DOHH2 (cell line): Measurements from ENCODE around the gene MOB1A.
A peak's percentile ranks its signal among the peaks of the same experiment; 100 is the strongest.

ENCODE experiments used
- H3F3A ChIP-seq: fragments of 200-600 bp; sonication (generic), shearing (Covaris generic); 2 replicates; pipeline ENCODE4 v1.6.0; 2016; ENCODE audit warnings: antibody characterized with exemption, mild to moderate bottlenecking; ENCODE audit not compliant: control insufficient read depth, insufficient read depth
- H3K27ac ChIP-seq: fragments of 200-600 bp; sonication (generic); 2 replicates; pipeline ENCODE4 v1.5.1; 2014; ENCODE audit warnings: low read depth, mild to moderate bottlenecking, low read length, moderate library complexity
- H3K27me3 ChIP-seq: fragments of 200-600 bp; sonication (generic); 2 replicates; pipeline ENCODE4 v1.6.1; 2014; ENCODE audit warnings: mild to moderate bottlenecking, low read length, mixed read lengths; ENCODE audit not compliant: control insufficient read depth
- H3K36me3 ChIP-seq: fragments of 200-600 bp; sonication (generic); 2 replicates; pipeline ENCODE4 v1.6.1; 2014; ENCODE audit warnings: mild to moderate bottlenecking, low read length, moderate library complexity, mixed read lengths; ENCODE audit not compliant: control insufficient read depth
- H3K4me1 ChIP-seq: fragments of 200-600 bp; sonication (generic); 2 replicates; pipeline ENCODE4 v1.6.1; 2014; ENCODE audit warnings: mild to moderate bottlenecking, low read length, mixed read lengths; ENCODE audit not compliant: control insufficient read depth
- H3K4me2 ChIP-seq: fragments of 200-600 bp; sonication (generic); 2 replicates; pipeline ENCODE4 v1.6.0; 2014; ENCODE audit warnings: mild to moderate bottlenecking, low read length, moderate library complexity
- H3K4me3 ChIP-seq: fragments of 200-600 bp; sonication (generic); 2 replicates; pipeline ENCODE4 v1.5.1; 2014; ENCODE audit warnings: mild to moderate bottlenecking, low read length, mixed read lengths
- H3K79me2 ChIP-seq: fragments of 200-600 bp; sonication (generic); 2 replicates; pipeline ENCODE4 v1.6.1; 2014; ENCODE audit warnings: mild to moderate bottlenecking, low read length, mixed read lengths; ENCODE audit not compliant: control insufficient read depth
- H3K9me2 ChIP-seq: fragments of 200-600 bp; sonication (generic); replicated peaks from 2 replicates; pipeline ENCODE4 v1.6.1; 2014; ENCODE audit warnings: mild to moderate bottlenecking, low read length, mixed read lengths; ENCODE audit not compliant: control insufficient read depth
- H3K9me3 ChIP-seq: fragments of 200-600 bp; sonication (generic); 2 replicates; pipeline ENCODE4 v1.6.1; 2014; ENCODE audit warnings: antibody characterized with exemption, low read length, mixed read lengths; ENCODE audit not compliant: control insufficient read depth, insufficient read depth
- H4K20me1 ChIP-seq: fragments of 200-600 bp; sonication (generic); 2 replicates; pipeline ENCODE4 v1.6.0; 2014; ENCODE audit warnings: low read depth, mild to moderate bottlenecking, antibody characterized with exemption, low read length, moderate library complexity; ENCODE audit not compliant: control insufficient read depth, insufficient read depth
- EZH2phosphoT487 ChIP-seq: fragments of 200-600 bp; sonication (generic); IDR thresholded peaks from 2 replicates; pipeline ENCODE4 v1.6.1; 2017; ENCODE audit warnings: borderline replicate concordance, mild to moderate bottlenecking, antibody characterized with exemption, low read length, moderate library complexity, mixed read lengths
- TF ChIP-seq, protein P1 (sequence below): fragments of 200-600 bp; sonication (generic); IDR thresholded peaks from one replicate; pipeline ENCODE4 v1.5.1; 2014; ENCODE audit warnings: antibody characterized with exemption, mild to moderate bottlenecking, low read depth, low read length; ENCODE audit not compliant: poor library complexity, severe bottlenecking

Gene MOB1A

GRCh38 chr2:74205596-74205995, 26.9 kb upstream of the MOB1A start:
- Histone ChIP-seq H3K4me2 (no peak overlapping the region), H3K4me1 (peaks cover 33% of the 10 kb centered on the region), H3K27ac (no peak overlapping the region)

GRCh38 chr2:74205113-74205512, 26.4 kb upstream of the MOB1A start:
- H3K4me3 ChIP-seq = no peak overlapping the region
- TF ChIP-seq EZH2phosphoT487 = no peak
- TF ChIP-seq, protein P1, sequence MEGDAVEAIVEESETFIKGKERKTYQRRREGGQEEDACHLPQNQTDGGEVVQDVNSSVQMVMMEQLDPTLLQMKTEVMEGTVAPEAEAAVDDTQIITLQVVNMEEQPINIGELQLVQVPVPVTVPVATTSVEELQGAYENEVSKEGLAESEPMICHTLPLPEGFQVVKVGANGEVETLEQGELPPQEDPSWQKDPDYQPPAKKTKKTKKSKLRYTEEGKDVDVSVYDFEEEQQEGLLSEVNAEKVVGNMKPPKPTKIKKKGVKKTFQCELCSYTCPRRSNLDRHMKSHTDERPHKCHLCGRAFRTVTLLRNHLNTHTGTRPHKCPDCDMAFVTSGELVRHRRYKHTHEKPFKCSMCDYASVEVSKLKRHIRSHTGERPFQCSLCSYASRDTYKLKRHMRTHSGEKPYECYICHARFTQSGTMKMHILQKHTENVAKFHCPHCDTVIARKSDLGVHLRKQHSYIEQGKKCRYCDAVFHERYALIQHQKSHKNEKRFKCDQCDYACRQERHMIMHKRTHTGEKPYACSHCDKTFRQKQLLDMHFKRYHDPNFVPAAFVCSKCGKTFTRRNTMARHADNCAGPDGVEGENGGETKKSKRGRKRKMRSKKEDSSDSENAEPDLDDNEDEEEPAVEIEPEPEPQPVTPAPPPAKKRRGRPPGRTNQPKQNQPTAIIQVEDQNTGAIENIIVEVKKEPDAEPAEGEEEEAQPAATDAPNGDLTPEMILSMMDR = no peak
- H3F3A ChIP-seq = no peaks in the 10 kb centered on the region; the same call in 1 of the 2 replicates
- H3K9me2 ChIP-seq = no peaks in the 10 kb centered on the region
- H3K4me1 ChIP-seq = peaks cover 38% of the 10 kb centered on the region
- H3K79me2 ChIP-seq = peaks cover 94% of the 10 kb centered on the region
- H3K4me2 ChIP-seq = peak overlapping the region; percentile 16; the same call in 1 of the 2 replicates
- H3K27ac ChIP-seq = no peak overlapping the region
- peaks cover 95% of the 10 kb centered on the region for H3K36me3 ChIP-seq
- H4K20me1 ChIP-seq = peaks cover 42% of the 10 kb centered on the region
- H3K9me3 ChIP-seq = no peaks in the 10 kb centered on the region
- no peaks in the 10 kb centered on the region for H3K27me3 ChIP-seq

More at GRCh38 chr2:74205596-74205995, 26.9 kb upstream of the MOB1A start:
- TF ChIP-seq EZH2phosphoT487 = no peak
- TF ChIP-seq, protein P1 = no peak
- Histone ChIP-seq H3K79me2 (peaks cover 89% of the 10 kb centered on the region), H3K27me3 (no peaks in the 10 kb centered on the region), H3F3A (no peaks in the 10 kb centered on the region; the same call in 1 of the 2 replicates), H3K36me3 (peaks cover 95% of the 10 kb centered on the region), H3K9me3 (no peaks in the 10 kb centered on the region), H3K9me2 (no peaks in the 10 kb centered on the region), H3K4me3 (no peak overlapping the region), H4K20me1 (peaks cover 38% of the 10 kb centered on the region)

GRCh38 chr2:74204436-74204835, 25.8 kb upstream of the MOB1A start:
- peaks cover 48% of the 10 kb centered on the region for H4K20me1 ChIP-seq
- no peak overlapping the region for H3K27ac ChIP-seq
- H3K4me2 ChIP-seq = no peak overlapping the region; the same call in 1 of the 2 replicates

More at GRCh38 chr2:74204436-74204835, 25.8 kb upstream of the MOB1A start:
- Histone ChIP-seq H3K4me1 (peaks cover 42% of the 10 kb centered on the region), H3K9me2 (no peaks in the 10 kb centered on the region), H3K9me3 (no peaks in the 10 kb centered on the region), H3K27me3 (no peaks in the 10 kb centered on the region), H3K79me2 (peaks cover 95% of the 10 kb centered on the region), H3K36me3 (peaks cover 95% of the 10 kb centered on the region), H3K4me3 (no peak overlapping the region), H3F3A (no peaks in the 10 kb centered on the region)
- no peak for TF ChIP-seq EZH2phosphoT487
- TF ChIP-seq, protein P1 = no peak
